A673 (cell line): Measurements from ENCODE around the gene MICALL2. TPM values are rescaled to one million over a fixed set of nuclear protein-coding genes. Genes with fewer than 3 reads are reported as not detected.

ENCODE experiments used
- BruUV-seq: library from RNA; stranded (reverse); fragments of 400-500 nt; replicated peaks from 2 replicates; lab custom pipeline; 2021; lab: Mats Ljungman, UMichigan
- CTCF ChIA-PET: fragments of 300-600 bp; sonication (Branson Sonifier 250); formaldehyde crosslinking; loops from one replicate; lab custom pipeline; 2022; ENCODE audit warnings: antibody characterized with exemption; lab: Charles Lee
- POLR2A ChIA-PET: fragments of 300-600 bp; sonication (Branson Sonifier 250); formaldehyde crosslinking; loops from one replicate; lab custom pipeline; 2022; ENCODE audit warnings: antibody characterized with exemption; ENCODE audit not compliant: low non-redundant PET; lab: Charles Lee
- DNase-seq: peaks from one replicate; pipeline ENCODE4 v3.0.0-alpha.2; 2015; ENCODE audit warnings: low spot score
- H3K27ac ChIP-seq: fragments of 200-600 bp; sonication (generic); 2 replicates; pipeline ENCODE4 v1.5.1; 2016; ENCODE audit warnings: mixed run types, low read depth, mild to moderate bottlenecking, mixed read lengths, antibody characterized with exemption, low read length; ENCODE audit not compliant: poor library complexity, severe bottlenecking
- H3K27me3 ChIP-seq: fragments of 200-600 bp; sonication (generic); replicated peaks from 2 replicates; pipeline ENCODE4 v1.6.1; 2017; ENCODE audit warnings: mixed run types, low read depth, mild to moderate bottlenecking, mixed read lengths, antibody characterized with exemption, low read length; ENCODE audit not compliant: insufficient read depth, poor library complexity
- H3K36me3 ChIP-seq: fragments of 200-600 bp; sonication (generic); 2 replicates; pipeline ENCODE4 v1.6.1; 2016; ENCODE audit warnings: mixed run types, mild to moderate bottlenecking, mixed read lengths, antibody characterized with exemption, low read length; ENCODE audit not compliant: insufficient read depth, poor library complexity, severe bottlenecking
- H3K4me1 ChIP-seq: fragments of 200-600 bp; sonication (generic); 2 replicates; pipeline ENCODE4 v1.6.1; 2017; ENCODE audit warnings: mixed run types, mild to moderate bottlenecking, mixed read lengths, antibody characterized with exemption, low read length; ENCODE audit not compliant: insufficient read depth, poor library complexity, severe bottlenecking
- H3K4me3 ChIP-seq: fragments of 200-600 bp; sonication (generic); 2 replicates; pipeline ENCODE4 v1.5.1; 2016; ENCODE audit warnings: low read depth, mixed run types, mild to moderate bottlenecking, mixed read lengths, low read length; ENCODE audit not compliant: poor library complexity, severe bottlenecking
- H3K9me3 ChIP-seq: fragments of 200-600 bp; sonication (generic); 2 replicates; pipeline ENCODE4 v1.6.1; 2016; ENCODE audit warnings: mixed run types, low read depth, mild to moderate bottlenecking, mixed read lengths, antibody characterized with exemption, low read length; ENCODE audit not compliant: poor library complexity, severe bottlenecking
- CTCF ChIP-seq: fragments of 300-800, 200-600 bp; sonication (generic); conservative IDR thresholded peaks from 2 replicates; pipeline ENCODE4 v1.5.1; 2017; ENCODE audit warnings: low read depth, mild to moderate bottlenecking, antibody characterized with exemption, low read length, moderate library complexity, mixed read lengths
- EZH2 ChIP-seq: fragments of 200-600 bp; sonication (generic); IDR thresholded peaks from 2 replicates; pipeline ENCODE4 v1.6.1; 2017; ENCODE audit warnings: borderline replicate concordance, low read depth, mild to moderate bottlenecking, mixed read lengths, antibody characterized with exemption, low read length; ENCODE audit not compliant: poor library complexity, severe bottlenecking
- intact Hi-C: fragments of 100-400 bp; cut with micrococcal nuclease; formaldehyde crosslinking; loops from one replicate; pipeline ENCODE4 v1.10.0; 2022; ENCODE audit not compliant: unreplicated experiment
- total RNA-seq: library from RNA; stranded (reverse); gene quantifications from 2 replicates; pipeline ENCODE4 v1.2.3, GENCODE V29; 2021

Gene MICALL2
- total RNA-seq, 1 experiment from 2014 or later = 10.1 TPM

- Histone ChIP-seq H3K27me3 (no peaks in the 10 kb centered on the region), H3K4me1 (peaks cover 10% of the 10 kb centered on the region), H3K4me3 (no peak overlapping the region), H3K36me3 (no peaks in the 10 kb centered on the region), H3K9me3 (no peaks in the 10 kb centered on the region), H3K27ac (peak overlapping the region; percentile 43)
- CTCF ChIA-PET = no interaction called here
- no peak for TF ChIP-seq EZH2
- no peak for TF ChIP-seq CTCF
- POLR2A ChIA-PET = no interaction called here
- no TSS peak for BruUV-seq
- intact Hi-C loops = no loop called here
- no peak for DNase-seq
These were observed 2.5 kb upstream of the MICALL2 start for GRCh38 chr7:1461646-1462375.

- Histone ChIP-seq H3K36me3 (no peaks in the 10 kb centered on the region), H3K9me3 (no peaks in the 10 kb centered on the region), H3K4me1 (peaks cover 10% of the 10 kb centered on the region), H3K4me3 (no peak overlapping the region), H3K27me3 (no peaks in the 10 kb centered on the region), H3K27ac (peak overlapping the region; percentile 1)
- intact Hi-C loops = no loop called here
- ChIA-PET POLR2A (no interaction called here), CTCF (no interaction called here)
- DNase-seq = no peak
- TF ChIP-seq CTCF = no peak
- no peak for TF ChIP-seq EZH2
- no TSS peak for BruUV-seq
These were observed 1.8 kb upstream of the MICALL2 start for GRCh38 chr7:1460821-1461645.

GRCh38 chr7:1459920-1460820, 900 bp upstream of the MICALL2 start:
- Histone ChIP-seq H3K27ac (peak overlapping the region; percentile 1), H3K9me3 (no peaks in the 10 kb centered on the region), H3K27me3 (no peaks in the 10 kb centered on the region), H3K4me1 (peaks cover 12% of the 10 kb centered on the region), H3K36me3 (no peaks in the 10 kb centered on the region), H3K4me3 (peak overlapping the region; percentile 44)
- ChIA-PET CTCF (no interaction called here), POLR2A (no interaction called here)
- BruUV-seq = no TSS peak
- intact Hi-C loops = no loop called here
- no peak for DNase-seq
- TF ChIP-seq EZH2 (no peak), CTCF (no peak)
